Stimulated activated CD8-positive, alpha-beta memory T cell treated with anti-CD3 and anti-CD28 coated beads, Interleukin-7, amount 100 ng/mL, for 48 hours (primary cell): ENCODE measurements around the gene PRC1.
A peak's percentile ranks its signal among the peaks of the same experiment; 100 is the strongest.
"Not testable (repeated sequence)": the region's sequence is repeated elsewhere in the genome, so short reads cannot be mapped to it uniquely, and the experiment has no call there.

Source experiments
- DNase-seq, 2 donors: peaks; one replicate each; pipeline ENCODE4 v3.0.0-alpha.2; 2020; ENCODE audit warnings: low read depth in 1 of 2; ENCODE audit errors: extremely low read depth in 1 of 2

PRC1 gene

DNA sequence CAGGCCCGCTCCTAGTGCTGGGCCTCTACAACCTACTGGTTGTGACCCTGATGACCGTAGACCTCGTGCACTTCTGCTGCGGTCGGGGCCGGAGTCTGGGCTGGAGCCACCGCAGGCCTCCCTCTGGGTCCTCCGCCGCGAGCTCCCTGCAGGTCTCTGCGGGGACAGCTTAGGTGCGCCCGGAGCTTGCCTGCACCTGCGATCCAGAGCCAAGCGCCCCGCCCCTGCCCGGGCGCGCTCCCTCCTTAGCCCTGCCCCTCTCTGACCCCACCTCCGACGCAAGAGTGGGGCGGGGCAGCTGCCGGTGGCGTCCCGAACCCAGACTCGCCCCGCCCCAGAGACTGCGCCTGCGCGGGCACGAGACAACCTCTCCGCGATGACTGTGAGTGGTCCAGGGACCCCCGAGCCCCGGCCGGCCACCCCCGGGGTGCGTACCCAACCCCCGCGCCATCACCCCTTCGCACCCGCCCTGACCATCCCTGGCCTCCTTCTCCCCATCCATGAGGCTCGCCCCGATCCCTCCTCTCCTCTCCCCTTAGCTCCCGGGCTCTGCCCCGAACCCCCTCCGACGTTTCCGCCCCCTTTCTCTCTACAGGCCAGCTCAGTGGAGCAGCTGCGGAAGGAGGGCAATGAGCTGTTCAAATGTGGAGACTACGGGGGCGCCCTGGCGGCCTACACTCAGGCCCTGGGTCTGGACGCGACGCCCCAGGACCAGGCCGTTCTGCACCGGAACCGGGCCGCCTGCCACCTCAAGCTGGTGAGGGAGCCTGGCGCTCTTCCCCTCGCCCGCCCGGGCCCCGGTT lies 59.2 kb downstream of the PRC1 start, which contains the start of gene UNC45A:
Gene UNC45A, plus strand, starts transcription at position 337 of the 803 bp plus-strand sequence. Its CDS starts 40 bp downstream, at position 377.
- DNase-seq, result peak; percentile 94

DNA sequence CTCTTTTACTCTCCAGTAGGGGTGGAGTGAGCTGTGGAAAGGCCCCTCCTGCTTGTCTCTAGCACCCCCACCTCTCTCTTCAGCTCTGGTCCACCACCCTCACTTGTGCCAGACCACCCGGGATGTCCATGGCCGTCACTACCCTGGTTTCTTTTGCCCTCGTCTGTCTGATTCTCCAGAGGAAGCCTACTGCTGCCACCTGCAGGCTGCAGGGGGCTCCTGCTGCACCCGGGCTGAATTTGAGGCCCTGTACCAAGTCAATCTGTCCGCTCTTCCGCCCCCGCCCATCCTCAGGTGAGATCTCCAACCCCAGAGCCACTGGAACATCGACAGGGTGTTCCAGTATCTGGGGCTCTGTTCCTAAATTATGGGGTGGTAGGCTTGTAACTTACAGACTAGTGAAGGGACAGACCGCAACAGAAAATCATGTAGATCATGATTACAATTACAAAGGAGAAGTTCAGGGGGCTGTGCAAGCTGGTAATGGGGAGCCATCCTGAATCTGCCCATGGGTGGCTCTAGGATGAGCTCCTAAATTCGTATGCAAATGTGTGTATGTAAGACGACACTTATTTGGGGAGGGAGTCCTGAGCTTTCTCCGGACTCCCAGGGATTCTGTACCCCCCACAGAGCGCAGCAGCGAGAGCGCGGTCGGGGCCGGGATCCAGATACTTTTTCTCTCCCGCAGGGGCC lies 59.9 kb downstream of the PRC1 start:
- DNase-seq, result peak; percentile 70 to 84

DNA sequence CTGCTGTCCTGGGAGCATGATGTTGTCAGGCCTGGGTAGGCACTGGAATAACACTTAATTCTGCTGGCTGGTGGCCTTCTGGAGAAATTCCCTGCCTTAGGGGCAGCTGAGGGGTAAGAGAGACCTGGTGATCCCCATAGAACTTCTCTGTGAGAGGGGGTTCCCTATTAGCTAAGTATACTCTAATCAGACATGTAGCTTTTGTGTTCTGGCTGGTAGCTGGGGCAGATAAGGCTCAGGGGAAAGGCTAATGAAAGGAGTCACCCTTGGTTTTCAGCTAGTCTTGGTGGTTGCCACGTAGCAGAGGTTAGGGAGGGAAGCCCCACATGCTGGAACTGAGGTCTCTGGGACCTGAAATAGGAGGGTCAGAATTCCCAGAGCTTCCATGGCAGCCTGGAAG lies 61.0 kb downstream of the PRC1 start:
- no peak for DNase-seq

DNA sequence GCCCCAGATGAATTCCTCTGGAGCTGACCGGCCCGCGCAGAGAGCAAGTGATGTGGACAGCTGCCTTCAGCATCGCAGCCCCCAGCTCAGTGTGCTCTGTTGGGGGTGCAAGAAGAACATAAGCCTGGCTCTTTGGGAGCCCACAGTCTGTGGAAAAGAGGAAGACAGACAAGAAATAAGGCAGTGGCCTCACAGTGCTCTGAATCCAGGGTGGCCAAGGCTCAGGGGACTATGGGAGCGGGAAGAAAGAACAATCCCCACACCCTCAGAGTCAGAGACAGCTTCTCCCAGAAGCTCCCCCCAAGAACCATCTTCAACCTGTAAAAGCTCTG lies 61.7 kb downstream of the PRC1 start:
- no peak for DNase-seq

- peak; percentile 75 to 83 for DNase-seq
Measured at GRCh38 chr15:90931828-90932659, 62.3 kb downstream of the PRC1 start, which contains the start of gene HDDC3. HDDC3 (minus strand) TSS chr15:90932549; CDS start chr15:90932540, 9 bp downstream.

DNA sequence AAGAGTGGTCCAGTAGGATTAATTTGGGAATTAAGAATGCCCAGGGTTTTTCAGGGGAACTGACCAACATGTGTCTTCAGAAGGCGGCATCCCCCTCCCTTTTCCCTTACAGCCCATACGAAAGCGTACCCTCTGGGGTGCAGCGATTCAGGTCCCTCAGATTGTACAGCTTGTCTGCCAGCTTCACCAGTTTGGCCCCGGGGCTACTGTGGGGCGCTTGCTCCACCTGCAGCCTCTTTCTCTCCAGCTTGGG lies 62.8 kb downstream of the PRC1 start:
- no peak for DNase-seq

DNA sequence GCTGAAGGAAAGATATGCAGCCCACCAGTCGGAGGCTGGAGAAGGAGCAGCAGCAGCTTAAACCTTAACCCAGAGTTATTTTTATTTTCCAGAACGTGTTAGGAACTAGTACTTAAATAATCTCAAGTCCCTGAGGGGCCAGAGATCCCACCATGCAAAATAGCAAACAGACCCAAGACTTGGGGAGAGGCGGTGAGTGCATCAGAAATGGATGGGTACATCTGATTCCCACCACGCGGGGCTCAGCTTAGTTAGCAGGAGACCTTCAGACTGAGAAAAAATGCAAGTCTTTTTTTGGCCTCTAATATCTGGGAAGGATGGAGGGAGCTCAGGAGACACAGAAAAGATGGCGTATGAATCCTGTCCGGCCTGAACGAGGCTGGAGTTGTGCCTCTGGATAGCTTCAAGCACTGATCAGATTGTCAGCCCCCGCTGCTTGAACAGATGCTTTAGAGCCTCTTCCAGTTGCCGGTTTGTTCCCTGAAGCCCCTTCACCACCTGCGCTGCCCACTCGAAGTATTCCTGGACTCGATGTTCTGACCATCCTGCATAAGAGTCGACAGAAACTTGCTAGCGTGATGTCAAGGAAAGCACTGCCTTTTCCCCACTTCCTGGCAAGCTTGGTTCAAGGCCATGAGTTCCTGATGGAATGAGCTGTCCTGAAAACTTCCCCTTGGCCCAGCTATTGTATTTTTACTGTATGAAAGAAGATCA lies 63.3 kb downstream of the PRC1 start:
- DNase-seq, result no peak

- DNase-seq, result no peak
Measured at GRCh38 chr15:90929246-90930019, 64.9 kb downstream of the PRC1 start.

GRCh38 chr15:90928106-90928505 lies 66.2 kb downstream of the PRC1 start:
- not testable (repeated sequence) for DNase-seq

DNA sequence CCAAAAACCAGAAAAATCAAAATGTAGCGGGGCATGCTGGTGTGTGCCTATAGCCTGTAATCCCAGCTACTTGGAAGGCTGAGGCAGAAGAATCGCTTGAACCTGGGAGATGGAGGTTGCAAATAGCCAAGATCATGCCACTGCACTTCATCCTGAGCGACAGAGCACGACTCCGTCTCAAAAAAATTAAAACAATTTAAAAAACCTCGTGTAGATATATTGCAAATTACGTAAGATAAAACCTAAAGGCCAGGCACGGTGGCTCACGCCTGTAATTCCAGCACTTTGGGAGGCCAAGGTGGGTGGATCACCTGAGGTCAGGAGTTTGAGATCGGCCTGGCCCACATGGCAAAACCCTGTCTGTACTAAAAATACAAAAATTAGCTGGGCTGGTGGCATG lies 67.6 kb downstream of the PRC1 start:
- not testable (repeated sequence) for DNase-seq

DNA sequence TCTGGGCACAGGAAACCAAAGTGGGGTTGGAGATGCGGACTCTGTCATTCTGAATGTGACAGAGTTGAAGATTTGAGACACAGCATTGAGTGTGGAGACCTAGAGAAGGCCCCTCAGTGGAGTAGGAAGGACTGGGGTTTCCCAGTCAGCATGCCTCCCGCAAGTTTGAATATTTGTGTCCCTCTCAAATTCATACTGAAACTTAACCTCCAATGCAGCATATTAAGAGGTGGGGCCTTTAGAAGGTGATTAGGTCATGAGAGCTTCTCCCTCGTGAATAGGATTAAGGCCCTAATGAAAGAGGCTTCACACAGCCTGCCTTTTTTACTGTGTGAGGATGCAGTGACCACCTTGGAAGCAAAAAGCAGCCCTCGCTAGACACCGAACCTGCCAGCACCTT lies 70.0 kb downstream of the PRC1 start:
- DNase-seq, result no peak

- not testable (repeated sequence) for DNase-seq
Measured at GRCh38 chr15:90922712-90923322, 71.5 kb downstream of the PRC1 start.

- DNase-seq, result no peak
Measured at GRCh38 chr15:90921887-90922286, 72.4 kb downstream of the PRC1 start.

GRCh38 chr15:90918835-90919234 lies 75.5 kb downstream of the PRC1 start:
- no peak for DNase-seq

DNA sequence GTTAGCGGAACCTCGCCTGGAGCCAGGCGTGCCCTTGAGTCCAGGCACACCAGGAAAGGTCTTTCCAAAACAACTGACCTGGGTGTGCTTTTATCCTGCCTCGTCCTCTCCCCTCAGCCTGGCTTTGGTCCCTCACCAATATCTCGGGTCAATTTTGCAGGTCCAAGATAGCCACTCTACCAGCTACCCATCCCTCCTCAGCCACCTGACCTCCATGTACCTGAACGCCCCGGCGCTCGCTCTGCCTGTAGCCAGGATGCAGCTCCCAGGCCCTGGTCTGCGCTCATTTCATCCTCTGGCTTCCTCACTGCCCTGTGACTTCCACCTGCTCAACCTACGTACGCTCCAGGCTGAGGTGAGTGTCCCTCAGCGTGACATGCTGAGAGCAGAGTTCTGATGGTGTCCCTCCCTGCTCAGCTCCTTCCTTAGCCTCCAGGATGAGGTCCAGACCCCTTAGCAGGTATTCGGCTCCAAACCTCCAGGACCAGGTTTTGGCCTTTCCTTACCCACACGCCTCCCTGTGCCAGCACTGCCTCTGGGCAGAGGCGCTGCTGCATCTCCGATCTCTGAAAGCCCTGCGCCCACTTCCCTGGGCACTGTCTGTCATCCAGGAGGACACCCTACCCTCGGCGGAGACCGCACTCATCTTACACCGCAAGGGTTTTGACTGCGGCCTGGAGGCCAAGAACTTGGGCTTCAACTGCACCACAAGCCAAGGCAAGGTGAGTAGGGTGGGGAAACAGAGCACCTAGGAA lies 76.1 kb downstream of the PRC1 start:
- no peak for DNase-seq

DNA sequence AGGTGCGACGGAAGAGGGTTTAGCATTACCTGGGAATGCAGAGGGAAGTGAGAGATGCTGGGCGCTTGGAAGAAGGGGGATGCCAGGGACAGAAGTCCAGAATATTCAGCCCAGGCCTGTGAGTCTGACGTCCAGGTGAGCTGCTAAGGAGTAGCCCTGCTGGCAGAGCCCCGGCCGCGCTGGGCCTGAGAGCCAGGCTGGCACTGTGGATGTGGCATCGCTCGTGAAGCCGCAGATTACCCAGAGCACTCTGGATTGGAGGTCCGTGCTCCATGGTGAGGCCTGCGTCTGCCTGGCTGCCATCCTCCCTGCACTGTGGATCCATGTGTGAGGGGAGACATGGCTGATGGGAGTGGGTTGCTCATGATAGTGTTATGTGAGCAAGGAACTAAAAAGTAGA lies 76.8 kb downstream of the PRC1 start:
- no peak for DNase-seq

DNA sequence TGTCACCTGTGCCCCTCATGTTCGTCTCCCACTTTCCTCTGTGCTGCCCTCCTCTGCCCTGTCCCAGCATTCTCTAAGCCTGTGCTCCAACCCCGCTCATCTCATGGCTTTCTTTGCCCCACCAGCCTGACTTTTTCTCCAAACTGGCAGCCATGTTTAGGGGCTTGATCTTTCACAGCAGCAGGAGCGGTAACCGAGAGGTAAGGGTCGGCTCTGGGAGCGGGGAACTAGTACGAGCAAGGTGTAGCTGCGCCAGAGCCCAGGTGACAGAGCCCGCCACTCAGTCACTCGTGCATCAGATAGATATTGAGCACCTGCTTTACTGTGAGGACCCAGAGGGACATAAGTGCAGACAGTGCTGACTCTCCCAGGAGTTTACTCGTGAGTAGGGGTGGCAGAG lies 77.9 kb downstream of the PRC1 start:
- DNase-seq, result no peak
